ENCODE data around the gene TRA2B. TPM values are rescaled to one million over a fixed set of nuclear protein-coding genes. Genes with fewer than 3 reads are reported as not detected.

Gene TRA2B
- polyA plus RNA-seq, 1 donor from 2014 or later, result 637 TPM

DNA sequence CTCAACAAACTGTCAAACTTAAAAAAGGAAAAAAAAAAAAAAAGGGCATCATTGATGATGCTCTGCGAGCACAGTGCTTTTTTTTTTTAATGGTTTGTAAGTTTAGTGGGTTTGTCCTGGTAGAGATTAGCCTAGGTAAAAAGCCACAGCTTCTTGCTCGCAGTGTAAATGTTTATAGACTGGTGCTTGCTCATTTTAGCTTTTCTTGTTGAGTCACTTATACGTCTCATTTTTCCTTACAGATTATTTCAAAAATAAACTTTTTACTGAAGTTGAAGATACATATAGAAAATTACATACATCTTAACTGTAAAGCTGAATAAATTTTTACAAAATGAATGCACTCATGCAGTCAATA is 16.5 kb upstream of the TRA2B start:
- TF ChIP-seq SMC3 (conservative IDR thresholded peaks at IDR 0.05; ENCODE audit: poor library complexity) (no peak), EP300 (conservative IDR thresholded peaks at IDR 0.05; ENCODE audit: poor library complexity, severe bottlenecking) (no peak), REST (IDR thresholded peaks at IDR 0.05; ENCODE audit: borderline replicate concordance) (no peak), TAF1 (IDR thresholded peaks at IDR 0.05; ENCODE audit: low read depth) (no peak), EZH2 (IDR thresholded peaks at IDR 0.05; ENCODE audit: borderline replicate concordance, insufficient read depth, low read length, poor library complexity, severe bottlenecking) (no peak), POLR2AphosphoS5 (IDR thresholded peaks at IDR 0.05) (no peak), RAD21 (conservative IDR thresholded peaks at IDR 0.05) (no peak), MXI1 (conservative IDR thresholded peaks at IDR 0.05; ENCODE audit: poor library complexity, severe bottlenecking) (no peak)
- TF ChIP-seq, protein P1, sequence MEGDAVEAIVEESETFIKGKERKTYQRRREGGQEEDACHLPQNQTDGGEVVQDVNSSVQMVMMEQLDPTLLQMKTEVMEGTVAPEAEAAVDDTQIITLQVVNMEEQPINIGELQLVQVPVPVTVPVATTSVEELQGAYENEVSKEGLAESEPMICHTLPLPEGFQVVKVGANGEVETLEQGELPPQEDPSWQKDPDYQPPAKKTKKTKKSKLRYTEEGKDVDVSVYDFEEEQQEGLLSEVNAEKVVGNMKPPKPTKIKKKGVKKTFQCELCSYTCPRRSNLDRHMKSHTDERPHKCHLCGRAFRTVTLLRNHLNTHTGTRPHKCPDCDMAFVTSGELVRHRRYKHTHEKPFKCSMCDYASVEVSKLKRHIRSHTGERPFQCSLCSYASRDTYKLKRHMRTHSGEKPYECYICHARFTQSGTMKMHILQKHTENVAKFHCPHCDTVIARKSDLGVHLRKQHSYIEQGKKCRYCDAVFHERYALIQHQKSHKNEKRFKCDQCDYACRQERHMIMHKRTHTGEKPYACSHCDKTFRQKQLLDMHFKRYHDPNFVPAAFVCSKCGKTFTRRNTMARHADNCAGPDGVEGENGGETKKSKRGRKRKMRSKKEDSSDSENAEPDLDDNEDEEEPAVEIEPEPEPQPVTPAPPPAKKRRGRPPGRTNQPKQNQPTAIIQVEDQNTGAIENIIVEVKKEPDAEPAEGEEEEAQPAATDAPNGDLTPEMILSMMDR (IDR thresholded peaks at IDR 0.05; ENCODE audit: poor library complexity, severe bottlenecking), result no peak
- no peak overlapping the region for H3K9ac ChIP-seq (ENCODE audit: low read length)
- no peaks in the 10 kb centered on the region for H3K79me2 ChIP-seq (replicated peaks; ENCODE audit: insufficient read depth, low read length)
- no peaks in the 10 kb centered on the region for H4K20me1 ChIP-seq (ENCODE audit: insufficient read depth)
- no peaks in the 10 kb centered on the region for H3K27me3 ChIP-seq (ENCODE audit: insufficient read depth, low read depth, low read length)
- no peak overlapping the region for H3K4me2 ChIP-seq (ENCODE audit: low read length)
- no peak overlapping the region for H2AFZ ChIP-seq (ENCODE audit: low read depth, low read length)
- H3K4me3 ChIP-seq (ENCODE audit: low read length), result no peak overlapping the region
- H3K9me3 ChIP-seq (ENCODE audit: low read length), result no peaks in the 10 kb centered on the region
- H3F3A ChIP-seq (ENCODE audit: insufficient read depth, low read length, poor library complexity, severe bottlenecking), result no peaks in the 10 kb centered on the region
- H3K27ac ChIP-seq (ENCODE audit: low read length), result no peak overlapping the region
- no peaks in the 10 kb centered on the region for H3K36me3 ChIP-seq (ENCODE audit: insufficient read depth, low read length)
- H3K9me2 ChIP-seq (ENCODE audit: insufficient read depth, low read length), result no peaks in the 10 kb centered on the region

DNA sequence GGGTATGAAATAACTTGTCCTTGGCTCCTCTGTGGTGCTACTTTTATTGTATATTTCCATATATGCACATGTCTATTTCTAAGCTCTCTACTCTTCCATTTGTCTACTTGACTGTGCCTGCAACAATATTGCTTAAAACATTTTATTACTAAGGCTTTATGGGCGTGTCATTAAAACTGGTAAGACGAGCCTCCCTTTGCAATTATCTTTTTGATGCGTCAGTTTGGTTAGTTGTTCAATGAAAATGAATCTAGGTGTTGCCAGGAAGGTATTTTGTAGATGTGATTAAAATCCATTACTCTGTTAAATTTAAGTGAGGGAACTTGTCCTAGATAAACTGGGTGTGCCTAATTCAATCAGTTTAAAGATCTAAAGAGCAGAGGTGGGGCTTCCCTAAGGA is 12.9 kb upstream of the TRA2B start:
- Histone ChIP-seq H3K4me3 (ENCODE audit: low read length) (no peak overlapping the region), H3K9me3 (ENCODE audit: low read length) (no peaks in the 10 kb centered on the region), H3K79me2 (replicated peaks; ENCODE audit: insufficient read depth, low read length) (no peaks in the 10 kb centered on the region), H3F3A (ENCODE audit: insufficient read depth, low read length, poor library complexity, severe bottlenecking) (no peaks in the 10 kb centered on the region), H3K9me2 (ENCODE audit: insufficient read depth, low read length) (no peaks in the 10 kb centered on the region), H3K36me3 (ENCODE audit: insufficient read depth, low read length) (no peaks in the 10 kb centered on the region), H4K20me1 (ENCODE audit: insufficient read depth) (no peaks in the 10 kb centered on the region), H3K27me3 (ENCODE audit: insufficient read depth, low read depth, low read length) (no peaks in the 10 kb centered on the region), H3K4me2 (ENCODE audit: low read length) (no peak overlapping the region), H3K27ac (ENCODE audit: low read length) (no peak overlapping the region), H3K9ac (ENCODE audit: low read length) (no peak overlapping the region), H2AFZ (ENCODE audit: low read depth, low read length) (no peak overlapping the region)
- TF ChIP-seq EP300 (conservative IDR thresholded peaks at IDR 0.05; ENCODE audit: poor library complexity, severe bottlenecking), result no peak
- no peak for TF ChIP-seq EZH2 (IDR thresholded peaks at IDR 0.05; ENCODE audit: borderline replicate concordance, insufficient read depth, low read length, poor library complexity, severe bottlenecking)
- TF ChIP-seq MXI1 (conservative IDR thresholded peaks at IDR 0.05; ENCODE audit: poor library complexity, severe bottlenecking), result no peak
- TF ChIP-seq, protein P1 (IDR thresholded peaks at IDR 0.05; ENCODE audit: poor library complexity, severe bottlenecking), result no peak
- no peak for TF ChIP-seq POLR2AphosphoS5 (IDR thresholded peaks at IDR 0.05)
- TF ChIP-seq SMC3 (conservative IDR thresholded peaks at IDR 0.05; ENCODE audit: poor library complexity), result no peak
- no peak for TF ChIP-seq REST (IDR thresholded peaks at IDR 0.05; ENCODE audit: borderline replicate concordance)
- TF ChIP-seq TAF1 (IDR thresholded peaks at IDR 0.05; ENCODE audit: low read depth), result no peak
- TF ChIP-seq RAD21 (conservative IDR thresholded peaks at IDR 0.05), result no peak
